Gastrocnemius medialis (tissue), 4 donors: ENCODE results near the gene HK2.

ENCODE experiments used
- CTCF ChIP-seq, 5 experiments: fragments of 450-650 bp in 3 of 5; fragments of 200-600 bp in 2 of 5; sonication (generic) in 2 of 5; IDR thresholded peaks in 4 of 5; conservative IDR thresholded peaks in 1 of 5; 1 replicate in 4 of 5; 2 replicates in 1 of 5; pipeline ENCODE4 v1.5.1; 2016 to 2019; ENCODE audit warnings: antibody characterized with exemption in 5 of 5, mild to moderate bottlenecking in 3 of 5, moderate library complexity in 3 of 5
- POLR2A ChIP-seq, 2 donors: fragments of 450-650 bp; IDR thresholded peaks; one replicate each; pipeline ENCODE4 v1.6.1; 2017; ENCODE audit warnings: antibody characterized with exemption in 2 of 2, mild to moderate bottlenecking in 2 of 2, moderate library complexity in 2 of 2

GRCh38 chr2:74821177-74822126 is 12.5 kb upstream of the HK2 start:
- TF ChIP-seq CTCF (IDR thresholded peaks at IDR 0.05 in 4 of 5, conservative IDR thresholded peaks at IDR 0.05 in 1 of 5): no peak
- TF ChIP-seq POLR2A (IDR thresholded peaks at IDR 0.05): no peak
